Measurements from ENCODE around the gene CCDC86. TPM values are rescaled to one million over a fixed set of nuclear protein-coding genes. Genes with fewer than 3 reads are reported as not detected.
A peak's percentile ranks its signal among the peaks of the same experiment; 100 is the strongest.

CCDC86 gene
- total and polyA plus RNA-seq, 10 of the 15 experiments (the other 5 are each of a cell fraction or from before 2014, with no cell fraction given) = 2.0 to 87.2 (median 38.7) TPM

GRCh38 chr11:60821827-60822599 lies 19.9 kb upstream of the CCDC86 start (continued):
- TF ChIP-seq REST (IDR thresholded peaks at IDR 0.05; ENCODE audit: low read depth, low read length) (no peak), HDAC6 (IDR thresholded peaks at IDR 0.05; ENCODE audit: unreplicated experiment) (no peak), YBX1 (IDR thresholded peaks at IDR 0.05) (no peak), BCL3 (IDR thresholded peaks at IDR 0.05; ENCODE audit: borderline replicate concordance, insufficient read depth, low read depth, low read length, poor library complexity, severe bottlenecking) (no peak), RAD51 (IDR thresholded peaks at IDR 0.05) (no peak), HCFC1 (IDR thresholded peaks at IDR 0.05; ENCODE audit: low read length) (no peak), ATF3 (IDR thresholded peaks at IDR 0.05; ENCODE audit: borderline replicate concordance, extremely low read depth, low read depth, low read length) (no peak), RUNX3 (IDR thresholded peaks at IDR 0.05; ENCODE audit: low read length) (no peak), ZNF274 (IDR thresholded peaks at IDR 0.05; ENCODE audit: insufficient read depth, insufficient read length) (no peak), BHLHE40 (IDR thresholded peaks at IDR 0.05; ENCODE audit: borderline replicate concordance in 1 of 2, low read depth in 2 of 2, low read length in 1 of 2) (0 out of 4 replicates have a peak, but pooled peaks of 1 of the 2 experiments have one; percentile 22), MYB (IDR thresholded peaks at IDR 0.05; ENCODE audit: borderline replicate concordance, low read depth, low read length) (no peak), CBX3 (IDR thresholded peaks at IDR 0.05; ENCODE audit: borderline replicate concordance, low read depth) (no peak), BCLAF1 (IDR thresholded peaks at IDR 0.05) (no peak), NR2F1 (conservative IDR thresholded peaks at IDR 0.05) (peak; percentile 80), IRF3 (IDR thresholded peaks at IDR 0.05) (no peak), POLR2AphosphoS5 (IDR thresholded peaks at IDR 0.05; ENCODE audit: low read length) (no peak), SUZ12 (IDR thresholded peaks at IDR 0.05; ENCODE audit: unreplicated experiment) (no peak), IKZF1 (conservative IDR thresholded peaks at IDR 0.05) (0 out of 2 replicates have a peak, but pooled peaks have one; percentile 42), CHD2 (IDR thresholded peaks at IDR 0.05; ENCODE audit: borderline replicate concordance, low read depth, low read length) (no peak), BRCA1 (IDR thresholded peaks at IDR 0.05; ENCODE audit: low read depth, low read length) (no peak), STAT1 (conservative IDR thresholded peaks at IDR 0.05) (no peak)

All from GM12878 (cell line).